GM19238 (cell line): ENCODE data around the gene CD300LD.

Source experiments
- DNase-seq: peaks from one replicate; pipeline ENCODE4 v3.0.0; 2011; ENCODE audit warnings: low spot score; ENCODE audit not compliant: insufficient read length

Gene CD300LD

GRCh38 chr17:74544991-74545842, 46.9 kb downstream of the CD300LD start:
- DNase-seq, result no peak

- DNase-seq, result no peak
Measured at GRCh38 chr17:74543891-74544760, 48.0 kb downstream of the CD300LD start.

- DNase-seq, result no peak
Measured at GRCh38 chr17:74543406-74543805, 48.7 kb downstream of the CD300LD start.

- no peak for DNase-seq
Measured at GRCh38 chr17:74542727-74543383, 49.2 kb downstream of the CD300LD start.

GRCh38 chr17:74542166-74542565, 49.9 kb downstream of the CD300LD start:
- DNase-seq, result no peak

- DNase-seq, result no peak
Measured at GRCh38 chr17:74541176-74542111, 50.6 kb downstream of the CD300LD start.

- no peak for DNase-seq
Measured at GRCh38 chr17:74539281-74539820, 52.7 kb downstream of the CD300LD start.

- DNase-seq, result no peak
Measured at GRCh38 chr17:74536890-74537289, 55.2 kb downstream of the CD300LD start.

GRCh38 chr17:74532115-74532514, 60.0 kb downstream of the CD300LD start:
- no peak for DNase-seq

GRCh38 chr17:74531231-74531761, 60.8 kb downstream of the CD300LD start, which contains the start of gene CD300LB:
Gene CD300LB (minus strand): TSS chr17:74531475. CDS start chr17:74531350, 125 bp downstream.
- no peak for DNase-seq

- no peak for DNase-seq
Measured at GRCh38 chr17:74530831-74531150, 61.3 kb downstream of the CD300LD start.
